ENCODE results near the gene KBTBD12.

GRCh38 chr3:127867412-127867811 is 47.6 kb upstream of the KBTBD12 start:
- TF ChIP-seq CTCF (conservative IDR thresholded peaks at IDR 0.05 in 1 of 2, IDR thresholded peaks at IDR 0.05 in 1 of 2; ENCODE audit: extremely low read depth in 1 of 2, insufficient read depth in 1 of 2, low read depth in 1 of 2, low read length in 2 of 2): no peak
- TF ChIP-seq EZH2 (IDR thresholded peaks at IDR 0.05; ENCODE audit: borderline replicate concordance, low read length): no peak
